MG63 (cell line): ENCODE results near the gene HES7. TPM values are rescaled to one million over a fixed set of nuclear protein-coding genes. Genes with fewer than 3 reads are reported as not detected.
A peak's percentile ranks its signal among the peaks of the same experiment; 100 is the strongest.
"Not testable (repeated sequence)": the region's sequence is repeated elsewhere in the genome, so short reads cannot be mapped to it uniquely, and the experiment has no call there.

Source experiments
- DNase-seq: peaks from one replicate; pipeline ENCODE4 v3.0.0-alpha.2; 2020
- H3K27me3 ChIP-seq: fragments of 250-450 bp; sonication (Bioruptor Pico); 2 replicates; pipeline ENCODE4 v1.5.1; 2020; ENCODE audit warnings: mild to moderate bottlenecking, moderate library complexity
- H3K36me3 ChIP-seq: fragments of 250-450 bp; sonication (Bioruptor Pico); 2 replicates; pipeline ENCODE4 v1.5.1; 2020; ENCODE audit warnings: mild to moderate bottlenecking, moderate library complexity
- H3K4me3 ChIP-seq: fragments of 250-450 bp; sonication (Bioruptor Pico); 2 replicates; pipeline ENCODE4 v1.5.1; 2020; ENCODE audit warnings: mild to moderate bottlenecking, moderate library complexity
- H3K9me3 ChIP-seq: fragments of 250-450 bp; sonication (Bioruptor Pico); 2 replicates; pipeline ENCODE4 v1.5.1; 2020; ENCODE audit warnings: mild to moderate bottlenecking, moderate library complexity
- total RNA-seq: library from RNA; depleted of rRNA; stranded (reverse); fragments of >200 nt; shearing (Covaris generic); gene quantifications from 2 replicates; pipeline ENCODE4 v1.2.3, GENCODE V29; 2014; ENCODE audit warnings: low replicate concordance; rRNA removed

HES7 gene
- not detected in 2 replicates for total RNA-seq

- no peaks in the 10 kb centered on the region for H3K36me3 ChIP-seq
- no peak for DNase-seq
- peaks cover 28% of the 10 kb centered on the region for H3K27me3 ChIP-seq
- H3K4me3 ChIP-seq = peak within 1 kb of the TSS; percentile 80
- H3K9me3 ChIP-seq = no peaks in the 10 kb centered on the region
Observed at GRCh38 chr17:8123695-8124349, at the start of gene HES7. Gene HES7 (minus strand): TSS chr17:8124106. CDS start chr17:8124084, 22 bp downstream.

GRCh38 chr17:8173056-8173870, 49.4 kb upstream of the HES7 start:
- Histone ChIP-seq H3K27me3 (no peaks in the 10 kb centered on the region), H3K36me3 (no peaks in the 10 kb centered on the region), H3K4me3 (peak overlapping the region; percentile 60), H3K9me3 (no peaks in the 10 kb centered on the region)
- peak; percentile 82 for DNase-seq

- H3K9me3 ChIP-seq, H3K4me3 ChIP-seq, DNase-seq, H3K36me3 ChIP-seq, H3K27me3 ChIP-seq: not testable (repeated sequence)
Observed at GRCh38 chr17:8170186-8170585, 46.3 kb upstream of the HES7 start.

- Histone ChIP-seq H3K27me3 (no peaks in the 10 kb centered on the region), H3K4me3 (no peak overlapping the region), H3K36me3 (no peaks in the 10 kb centered on the region), H3K9me3 (no peaks in the 10 kb centered on the region)
- DNase-seq = no peak
Observed at GRCh38 chr17:8167526-8167925, 43.6 kb upstream of the HES7 start.

- DNase-seq = no peak
- Histone ChIP-seq H3K27me3 (no peaks in the 10 kb centered on the region), H3K9me3 (no peaks in the 10 kb centered on the region), H3K36me3 (peaks cover 5% of the 10 kb centered on the region; the same call in 1 of the 2 replicates), H3K4me3 (no peak overlapping the region)
Observed at GRCh38 chr17:8166731-8167130, 42.8 kb upstream of the HES7 start.

- DNase-seq = no peak
- H3K4me3 ChIP-seq = no peak overlapping the region
- H3K27me3 ChIP-seq = no peaks in the 10 kb centered on the region
- H3K9me3 ChIP-seq = no peaks in the 10 kb centered on the region
- peaks cover 17% of the 10 kb centered on the region for H3K36me3 ChIP-seq
Observed at GRCh38 chr17:8164815-8165131, 40.9 kb upstream of the HES7 start.

GRCh38 chr17:8163978-8164814, 40.3 kb upstream of the HES7 start:
- peaks cover 22% of the 10 kb centered on the region for H3K36me3 ChIP-seq
- H3K9me3 ChIP-seq = no peaks in the 10 kb centered on the region
- H3K4me3 ChIP-seq = no peak overlapping the region; the same call in 1 of the 2 replicates
- no peaks in the 10 kb centered on the region for H3K27me3 ChIP-seq
- DNase-seq = peak; percentile 56

- Histone ChIP-seq H3K27me3 (no peaks in the 10 kb centered on the region), H3K4me3 (peak overlapping the region; percentile 95), H3K9me3 (no peaks in the 10 kb centered on the region), H3K36me3 (peaks cover 27% of the 10 kb centered on the region)
- peak; percentile 66 for DNase-seq
Observed at GRCh38 chr17:8162997-8163977, 39.4 kb upstream of the HES7 start.

GRCh38 chr17:8162233-8162996, 38.5 kb upstream of the HES7 start, which contains the start of gene VAMP2:
Gene VAMP2 (minus strand): TSS chr17:8162948. CDS start chr17:8162879, 69 bp downstream.
- H3K36me3 ChIP-seq = peaks cover 30% of the 10 kb centered on the region
- DNase-seq = peak; percentile 78

GRCh38 chr17:8161289-8162232, 37.7 kb upstream of the HES7 start:
- H3K27me3 ChIP-seq = no peaks in the 10 kb centered on the region
- H3K4me3 ChIP-seq = peak overlapping the region; percentile 95
- DNase-seq = no peak
- H3K36me3 ChIP-seq = peaks cover 30% of the 10 kb centered on the region
- no peaks in the 10 kb centered on the region for H3K9me3 ChIP-seq

More at GRCh38 chr17:8162233-8162996, 38.5 kb upstream of the HES7 start, which contains the start of gene VAMP2:
- Histone ChIP-seq H3K4me3 (peak within 1 kb of the TSS; percentile 95), H3K9me3 (no peaks in the 10 kb centered on the region), H3K27me3 (no peaks in the 10 kb centered on the region)

GRCh38 chr17:8160741-8161221, 36.9 kb upstream of the HES7 start:
- peaks cover 30% of the 10 kb centered on the region for H3K36me3 ChIP-seq
- H3K27me3 ChIP-seq = no peaks in the 10 kb centered on the region
- H3K4me3 ChIP-seq = no peak overlapping the region
- DNase-seq = no peak
- H3K9me3 ChIP-seq = no peaks in the 10 kb centered on the region

GRCh38 chr17:8160224-8160577, 36.3 kb upstream of the HES7 start:
- Histone ChIP-seq H3K9me3 (no peaks in the 10 kb centered on the region), H3K36me3 (peaks cover 30% of the 10 kb centered on the region), H3K4me3 (no peak overlapping the region), H3K27me3 (no peaks in the 10 kb centered on the region)
- no peak for DNase-seq

- no peak for DNase-seq
- no peaks in the 10 kb centered on the region for H3K27me3 ChIP-seq
- no peak overlapping the region for H3K4me3 ChIP-seq
- H3K36me3 ChIP-seq = peaks cover 30% of the 10 kb centered on the region
- no peaks in the 10 kb centered on the region for H3K9me3 ChIP-seq
Observed at GRCh38 chr17:8159459-8160223, 35.7 kb upstream of the HES7 start.

GRCh38 chr17:8159032-8159400, 35.1 kb upstream of the HES7 start:
- Histone ChIP-seq H3K4me3 (no peak overlapping the region), H3K36me3 (peaks cover 30% of the 10 kb centered on the region), H3K9me3 (no peaks in the 10 kb centered on the region), H3K27me3 (no peaks in the 10 kb centered on the region)
- DNase-seq = no peak
